Loucy (cell line): ENCODE data around the gene HAUS8.
A peak's percentile ranks its signal among the peaks of the same experiment; 100 is the strongest.

ENCODE experiments used
- H2AFZ ChIP-seq: fragments of 200-600 bp; sonication (generic); 2 replicates; pipeline ENCODE4 v1.6.0; 2016; ENCODE audit warnings: antibody characterized with exemption, mild to moderate bottlenecking, low read length, moderate library complexity
- H3F3A ChIP-seq: fragments of 200-600 bp; 2 replicates; pipeline ENCODE4 v1.6.0; 2016; ENCODE audit warnings: antibody characterized with exemption, low read depth, mild to moderate bottlenecking
- H3K27me3 ChIP-seq: fragments of 200-600 bp; sonication (generic); 2 replicates; pipeline ENCODE4 v1.6.1; 2014; ENCODE audit warnings: low read length, mild to moderate bottlenecking; ENCODE audit not compliant: insufficient read depth, poor library complexity, severe bottlenecking
- H3K36me3 ChIP-seq: fragments of 200-600 bp; sonication (generic); 2 replicates; pipeline ENCODE4 v1.6.1; 2016; ENCODE audit warnings: low read length; ENCODE audit not compliant: insufficient read depth
- H3K4me1 ChIP-seq: fragments of 200-600 bp; sonication (generic); 2 replicates; pipeline ENCODE4 v1.5.1; 2014; ENCODE audit warnings: low read length, mild to moderate bottlenecking; ENCODE audit not compliant: insufficient read depth, poor library complexity, severe bottlenecking
- H3K4me2 ChIP-seq: fragments of 200-600 bp; sonication (generic); 2 replicates; pipeline ENCODE4 v1.6.0; 2014; ENCODE audit warnings: antibody characterized with exemption, low read length, low read depth, mild to moderate bottlenecking; ENCODE audit not compliant: poor library complexity, severe bottlenecking
- H3K4me3 ChIP-seq: fragments of 200-600 bp; sonication (generic); 2 replicates; pipeline ENCODE4 v1.5.1; 2014; ENCODE audit warnings: low read length, mild to moderate bottlenecking, mixed read lengths; ENCODE audit not compliant: poor library complexity, severe bottlenecking
- H3K79me2 ChIP-seq: fragments of 200-600 bp; sonication (generic); 2 replicates; pipeline ENCODE4 v1.6.1; 2014; ENCODE audit warnings: low read length; ENCODE audit not compliant: insufficient read depth
- H3K9ac ChIP-seq: fragments of 200-600 bp; sonication (generic); 2 replicates; pipeline ENCODE4 v1.6.0; 2014; ENCODE audit warnings: mild to moderate bottlenecking, low read depth, low read length, moderate library complexity; ENCODE audit not compliant: poor library complexity, severe bottlenecking
- H3K9me2 ChIP-seq: fragments of 200-600 bp; sonication (generic); replicated peaks from 2 replicates; pipeline ENCODE4 v1.6.1; 2016; ENCODE audit warnings: low read depth, low read length, mixed read lengths
- H3K9me3 ChIP-seq: fragments of 200-600 bp; sonication (generic); 2 replicates; pipeline ENCODE4 v1.6.1; 2014; ENCODE audit warnings: mild to moderate bottlenecking, antibody characterized with exemption, low read length, low read depth; ENCODE audit not compliant: insufficient read depth
- H4K20me1 ChIP-seq: fragments of 200-600 bp; sonication (generic); 2 replicates; pipeline ENCODE4 v1.6.0; 2014; ENCODE audit warnings: antibody characterized with exemption, low read length, mild to moderate bottlenecking; ENCODE audit not compliant: insufficient read depth, poor library complexity, severe bottlenecking
- EZH2phosphoT487 ChIP-seq: fragments of 200-600 bp; IDR thresholded peaks from 2 replicates; pipeline ENCODE4 v1.6.1; 2018; ENCODE audit warnings: antibody characterized with exemption, mild to moderate bottlenecking, moderate library complexity, borderline replicate concordance
- TF ChIP-seq, protein P1 (sequence below): fragments of 200-600 bp; sonication (generic); conservative IDR thresholded peaks from 2 replicates; pipeline ENCODE4 v1.5.1; 2014; ENCODE audit warnings: mild to moderate bottlenecking, antibody characterized with exemption, low read length

The HAUS8 gene

DNA sequence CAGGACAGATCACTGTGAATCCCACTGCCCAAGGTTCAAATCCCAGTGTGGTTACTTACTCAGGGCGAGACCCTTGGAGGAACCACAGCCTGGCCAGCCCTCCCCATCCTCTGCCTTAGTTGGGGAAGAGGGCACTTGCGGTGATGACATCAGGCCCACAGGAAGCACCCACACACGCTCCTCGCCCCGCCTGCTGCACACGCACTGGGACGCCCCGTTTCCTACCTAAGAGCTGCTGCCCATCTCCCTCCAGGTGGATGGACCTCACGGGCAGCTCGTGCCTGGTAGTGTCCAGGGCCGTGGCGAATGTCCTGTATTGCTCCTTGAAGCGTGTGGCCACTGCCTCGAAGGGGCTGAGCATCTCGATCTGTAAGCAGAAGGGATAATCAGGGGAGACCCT, 19.6 kb downstream of the HAUS8 start:
- H3K36me3 ChIP-seq, result peaks cover 81% of the 10 kb centered on the region

DNA sequence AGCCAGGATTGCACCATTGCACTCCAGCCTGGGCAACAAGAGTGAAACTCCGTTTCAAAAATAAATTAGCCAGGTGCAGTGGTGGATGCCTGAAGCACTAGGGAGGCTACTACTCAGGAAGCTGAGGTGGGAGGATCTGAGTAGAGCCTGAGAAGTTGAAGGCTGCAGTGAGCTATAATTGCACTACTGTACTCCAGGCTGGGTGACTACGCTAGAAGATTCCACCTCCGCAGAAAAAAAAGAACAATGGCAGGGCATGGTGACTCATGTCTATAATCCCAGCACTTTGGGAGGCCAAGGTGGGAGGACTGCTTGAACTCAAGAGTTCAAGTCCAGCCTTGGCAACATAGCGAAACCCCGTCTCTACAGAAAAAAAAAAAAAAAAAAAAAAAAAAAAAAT, 20.5 kb downstream of the HAUS8 start:
- Histone ChIP-seq H3K9ac (no peak overlapping the region), H3K9me3 (no peaks in the 10 kb centered on the region; the same call in 1 of the 2 replicates), H3K4me2 (no peak overlapping the region), H3K36me3 (peaks cover 82% of the 10 kb centered on the region), H2AFZ (no peak overlapping the region), H3K79me2 (no peaks in the 10 kb centered on the region), H3F3A (no peaks in the 10 kb centered on the region), H3K4me1 (no peaks in the 10 kb centered on the region), H3K4me3 (no peak overlapping the region), H4K20me1 (no peaks in the 10 kb centered on the region), H3K9me2 (no peaks in the 10 kb centered on the region), H3K27me3 (no peaks in the 10 kb centered on the region)
- TF ChIP-seq, protein P1, sequence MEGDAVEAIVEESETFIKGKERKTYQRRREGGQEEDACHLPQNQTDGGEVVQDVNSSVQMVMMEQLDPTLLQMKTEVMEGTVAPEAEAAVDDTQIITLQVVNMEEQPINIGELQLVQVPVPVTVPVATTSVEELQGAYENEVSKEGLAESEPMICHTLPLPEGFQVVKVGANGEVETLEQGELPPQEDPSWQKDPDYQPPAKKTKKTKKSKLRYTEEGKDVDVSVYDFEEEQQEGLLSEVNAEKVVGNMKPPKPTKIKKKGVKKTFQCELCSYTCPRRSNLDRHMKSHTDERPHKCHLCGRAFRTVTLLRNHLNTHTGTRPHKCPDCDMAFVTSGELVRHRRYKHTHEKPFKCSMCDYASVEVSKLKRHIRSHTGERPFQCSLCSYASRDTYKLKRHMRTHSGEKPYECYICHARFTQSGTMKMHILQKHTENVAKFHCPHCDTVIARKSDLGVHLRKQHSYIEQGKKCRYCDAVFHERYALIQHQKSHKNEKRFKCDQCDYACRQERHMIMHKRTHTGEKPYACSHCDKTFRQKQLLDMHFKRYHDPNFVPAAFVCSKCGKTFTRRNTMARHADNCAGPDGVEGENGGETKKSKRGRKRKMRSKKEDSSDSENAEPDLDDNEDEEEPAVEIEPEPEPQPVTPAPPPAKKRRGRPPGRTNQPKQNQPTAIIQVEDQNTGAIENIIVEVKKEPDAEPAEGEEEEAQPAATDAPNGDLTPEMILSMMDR, result no peak
- TF ChIP-seq EZH2phosphoT487, result no peak

More for the DNA sequence above, 19.6 kb downstream of the HAUS8 start:
- H4K20me1 ChIP-seq, result no peaks in the 10 kb centered on the region
- no peaks in the 10 kb centered on the region; the same call in 1 of the 2 replicates for H3K79me2 ChIP-seq
- no peaks in the 10 kb centered on the region for H3K9me2 ChIP-seq
- H3K9ac ChIP-seq, result no peak overlapping the region
- TF ChIP-seq, protein P1, result no peak
- no peaks in the 10 kb centered on the region for H3K27me3 ChIP-seq
- H3K4me2 ChIP-seq, result no peak overlapping the region
- no peaks in the 10 kb centered on the region; the same call in 1 of the 2 replicates for H3K9me3 ChIP-seq
- no peaks in the 10 kb centered on the region for H3F3A ChIP-seq
- H3K4me1 ChIP-seq, result no peaks in the 10 kb centered on the region
- H2AFZ ChIP-seq, result no peak overlapping the region
- H3K4me3 ChIP-seq, result no peak overlapping the region

DNA sequence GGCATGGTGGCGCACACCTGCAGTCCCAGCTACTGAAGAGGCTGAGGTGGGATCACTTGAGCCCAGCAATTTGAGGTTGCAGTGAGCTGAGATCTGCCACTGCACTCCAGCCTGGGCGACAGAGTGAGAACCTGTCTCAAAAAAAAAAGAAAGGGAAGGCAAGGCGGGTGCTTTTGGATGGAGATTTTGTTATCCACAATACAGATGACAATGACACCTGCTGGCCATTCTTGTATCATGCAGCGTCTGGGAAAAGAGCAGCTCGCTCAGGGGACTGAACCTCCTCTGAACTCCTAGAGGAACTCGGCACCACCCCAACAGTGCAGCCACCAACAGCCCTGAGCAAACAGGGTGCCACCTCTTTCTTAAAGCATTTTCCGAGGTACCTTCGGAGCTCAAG, 22.8 kb downstream of the HAUS8 start:
- no peaks in the 10 kb centered on the region for H3K9me3 ChIP-seq
- H4K20me1 ChIP-seq, result no peaks in the 10 kb centered on the region

More for the DNA sequence above, 22.8 kb downstream of the HAUS8 start:
- H3K79me2 ChIP-seq, result no peaks in the 10 kb centered on the region
- no peak overlapping the region for H3K4me3 ChIP-seq
- H3K36me3 ChIP-seq, result peaks cover 80% of the 10 kb centered on the region; the same call in 1 of the 2 replicates
- H3F3A ChIP-seq, result no peaks in the 10 kb centered on the region
- H3K4me1 ChIP-seq, result no peaks in the 10 kb centered on the region
- H3K27me3 ChIP-seq, result no peaks in the 10 kb centered on the region
- H2AFZ ChIP-seq, result no peak overlapping the region
- H3K4me2 ChIP-seq, result no peak overlapping the region
- H3K9ac ChIP-seq, result no peak overlapping the region
- H3K9me2 ChIP-seq, result no peaks in the 10 kb centered on the region
- no peak for TF ChIP-seq EZH2phosphoT487
- TF ChIP-seq, protein P1, result peak; percentile 55
